Bronchial epithelial cell (primary cell): ENCODE data around the gene TMEM165. TPM values are rescaled to one million over a fixed set of nuclear protein-coding genes. Genes with fewer than 3 reads are reported as not detected.
A peak's percentile ranks its signal among the peaks of the same experiment; 100 is the strongest.
"Not testable (repeated sequence)": the region's sequence is repeated elsewhere in the genome, so short reads cannot be mapped to it uniquely, and the experiment has no call there.

Experiments used
- DNase-seq: peaks from one replicate; pipeline ENCODE4 v3.0.0-alpha.2; 2010; ENCODE audit warnings: low read depth
- FAIRE-seq: peaks from 2 replicates; lab custom pipeline; 2011; peaks lifted over from hg19 to GRCh38; lab: Jason Lieb, UNC
- H3K27me3 ChIP-seq: 2 replicates; pipeline ENCODE4 v1.5.1; 2011; ENCODE audit warnings: low read length; ENCODE audit not compliant: control insufficient read depth, insufficient read depth
- H3K36me3 ChIP-seq: 2 replicates; pipeline ENCODE4 v1.5.1; 2011; ENCODE audit warnings: low read length; ENCODE audit not compliant: control insufficient read depth, insufficient read depth
- H3K4me3 ChIP-seq: 2 replicates; pipeline ENCODE4 v1.5.1; 2011; ENCODE audit warnings: mild to moderate bottlenecking, low read depth, low read length, control low read depth
- total RNA-seq: library from RNA; depleted of rRNA; stranded (reverse); fragments of >200 nt; gene quantifications from 2 replicates; pipeline ENCODE4 v1.2.1, GENCODE V29; 2014
- TF ChIP-seq, protein P1 (sequence below): IDR thresholded peaks from 2 replicates; pipeline ENCODE4 v1.5.1; 2011; ENCODE audit warnings: mild to moderate bottlenecking, moderate library complexity, low read length, control low read depth, inconsistent platforms; ENCODE audit not compliant: insufficient read depth, severe bottlenecking

The TMEM165 gene
- total RNA-seq, 1 donor from 2014 or later, result 75.8 TPM

- FAIRE-seq (no peak), DNase-seq (no peak)
- no peaks in the 10 kb centered on the region for H3K36me3 ChIP-seq
- TF ChIP-seq, protein P1, sequence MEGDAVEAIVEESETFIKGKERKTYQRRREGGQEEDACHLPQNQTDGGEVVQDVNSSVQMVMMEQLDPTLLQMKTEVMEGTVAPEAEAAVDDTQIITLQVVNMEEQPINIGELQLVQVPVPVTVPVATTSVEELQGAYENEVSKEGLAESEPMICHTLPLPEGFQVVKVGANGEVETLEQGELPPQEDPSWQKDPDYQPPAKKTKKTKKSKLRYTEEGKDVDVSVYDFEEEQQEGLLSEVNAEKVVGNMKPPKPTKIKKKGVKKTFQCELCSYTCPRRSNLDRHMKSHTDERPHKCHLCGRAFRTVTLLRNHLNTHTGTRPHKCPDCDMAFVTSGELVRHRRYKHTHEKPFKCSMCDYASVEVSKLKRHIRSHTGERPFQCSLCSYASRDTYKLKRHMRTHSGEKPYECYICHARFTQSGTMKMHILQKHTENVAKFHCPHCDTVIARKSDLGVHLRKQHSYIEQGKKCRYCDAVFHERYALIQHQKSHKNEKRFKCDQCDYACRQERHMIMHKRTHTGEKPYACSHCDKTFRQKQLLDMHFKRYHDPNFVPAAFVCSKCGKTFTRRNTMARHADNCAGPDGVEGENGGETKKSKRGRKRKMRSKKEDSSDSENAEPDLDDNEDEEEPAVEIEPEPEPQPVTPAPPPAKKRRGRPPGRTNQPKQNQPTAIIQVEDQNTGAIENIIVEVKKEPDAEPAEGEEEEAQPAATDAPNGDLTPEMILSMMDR, result no peak
- no peak overlapping the region for H3K4me3 ChIP-seq
- H3K27me3 ChIP-seq, result no peaks in the 10 kb centered on the region
Observed at GRCh38 chr4:55358246-55358645, 37.5 kb upstream of the TMEM165 start.

- FAIRE-seq (no peak), DNase-seq (peak; percentile 95)
- Histone ChIP-seq H3K4me3 (no peak overlapping the region), H3K36me3 (peaks cover 1% of the 10 kb centered on the region), H3K27me3 (no peaks in the 10 kb centered on the region)
- TF ChIP-seq, protein P1, result no peak
Observed at GRCh38 chr4:55358668-55359067, 37.1 kb upstream of the TMEM165 start.

DNA sequence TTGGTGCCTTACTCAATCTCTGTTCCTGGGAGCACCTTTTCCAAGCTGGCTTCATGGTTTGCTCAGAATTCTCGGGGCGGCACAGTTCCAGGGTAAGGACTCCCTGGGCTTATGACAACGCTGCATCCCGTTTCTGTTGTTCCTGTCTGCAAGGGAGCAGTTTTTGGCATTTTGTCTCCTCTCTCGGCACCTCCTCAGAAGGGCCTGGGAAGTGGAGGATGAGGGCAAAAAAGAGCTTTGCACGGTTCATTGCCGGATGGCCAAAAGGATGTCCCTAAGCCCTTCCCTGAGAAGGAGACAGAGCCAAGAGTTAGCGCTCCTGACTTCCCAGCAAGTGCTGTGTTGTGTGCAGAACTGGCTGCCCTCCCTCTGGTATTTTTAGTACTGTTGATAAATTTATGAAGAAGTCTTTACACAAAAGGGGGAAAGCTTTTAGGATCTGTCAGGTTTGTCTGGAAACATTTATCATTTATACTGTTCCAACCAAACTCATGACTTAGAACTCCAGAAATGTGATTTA, 36.3 kb upstream of the TMEM165 start:
- H3K36me3 ChIP-seq, result peaks cover 4% of the 10 kb centered on the region
- no peaks in the 10 kb centered on the region for H3K27me3 ChIP-seq
- TF ChIP-seq, protein P1, result no peak
- DNase-seq (no peak), FAIRE-seq (no peak)
- no peak overlapping the region for H3K4me3 ChIP-seq

- H3K4me3 ChIP-seq, DNase-seq, H3K36me3 ChIP-seq, H3K27me3 ChIP-seq, FAIRE-seq: not testable (repeated sequence)
Observed at GRCh38 chr4:55362938-55363337, 32.8 kb upstream of the TMEM165 start.

DNA sequence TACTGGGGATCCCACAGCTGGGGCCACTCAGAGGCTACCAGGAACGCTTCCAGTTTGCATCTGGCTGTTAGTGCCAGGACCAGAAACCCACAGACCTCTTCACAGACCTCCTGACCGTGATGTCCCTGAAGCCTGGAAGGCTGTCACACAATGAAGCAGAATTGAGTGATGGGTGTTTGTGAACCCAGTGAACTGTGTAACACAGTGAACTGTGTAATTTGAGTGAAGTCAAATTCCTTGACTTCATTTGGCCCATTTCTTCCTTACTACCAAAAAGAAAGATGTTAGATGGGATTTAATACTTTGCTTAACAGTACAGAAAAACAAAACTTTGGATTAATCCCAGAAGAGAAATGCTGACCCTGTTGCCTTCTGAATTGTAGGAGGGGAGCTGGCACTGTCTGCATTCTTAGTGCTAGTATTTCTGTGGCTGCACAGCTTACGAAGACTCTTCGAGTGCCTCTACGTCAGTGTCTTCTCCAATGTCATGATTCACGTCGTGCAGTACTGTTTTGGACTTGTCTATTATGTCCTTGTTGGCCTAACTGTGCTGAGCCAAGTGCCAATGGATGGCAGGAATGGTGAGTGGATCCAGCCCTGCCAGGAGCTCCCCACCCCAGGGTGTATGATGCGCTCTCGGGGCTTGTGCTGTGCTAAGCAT, 31.9 kb upstream of the TMEM165 start:
- DNase-seq (no peak), FAIRE-seq (peak; percentile 92)
- TF ChIP-seq, protein P1, result no peak
- Histone ChIP-seq H3K36me3 (peaks cover 4% of the 10 kb centered on the region), H3K27me3 (no peaks in the 10 kb centered on the region), H3K4me3 (no peak overlapping the region)

DNA sequence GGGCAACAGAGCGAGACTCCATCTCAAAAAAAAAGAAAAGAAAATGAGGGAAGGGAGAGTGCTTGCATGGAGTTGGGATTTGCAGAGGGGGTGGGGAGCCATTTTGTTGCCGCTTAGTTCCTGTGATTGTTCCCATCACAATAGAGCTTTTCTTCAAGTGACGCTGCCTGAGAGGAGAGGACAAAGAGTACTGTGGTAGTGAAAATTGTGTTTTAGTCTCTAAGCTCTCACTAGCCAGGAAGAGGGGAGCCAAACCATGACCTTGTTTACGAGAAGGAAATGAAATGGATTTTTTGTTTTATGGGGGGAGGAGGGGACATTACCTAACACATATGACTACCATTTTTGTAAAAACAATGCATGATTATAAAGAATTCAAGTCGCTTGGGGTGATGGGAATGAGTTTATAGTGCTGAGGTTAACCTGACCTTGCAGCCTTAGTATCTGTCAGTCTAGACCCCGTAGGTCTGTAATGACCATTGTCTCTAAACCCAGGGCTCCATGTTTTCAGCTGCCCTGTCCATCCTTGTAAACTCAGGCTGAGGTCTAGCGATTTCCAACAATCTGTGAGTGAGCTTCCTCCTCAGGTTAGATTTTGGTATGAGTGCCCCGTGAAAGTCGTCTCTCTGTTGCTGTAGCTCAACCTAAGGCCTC, 30.9 kb upstream of the TMEM165 start:
- H3K36me3 ChIP-seq, result peaks cover 4% of the 10 kb centered on the region
- TF ChIP-seq, protein P1, result no peak
- DNase-seq, result no peak
- no peaks in the 10 kb centered on the region for H3K27me3 ChIP-seq
- FAIRE-seq, result no peak
- no peak overlapping the region for H3K4me3 ChIP-seq
